GM23248 (cell line): ENCODE data around the gene ERCC1. TPM values are rescaled to one million over a fixed set of nuclear protein-coding genes. Genes with fewer than 3 reads are reported as not detected.

Source experiments
- DNase-seq: peaks from one replicate; pipeline ENCODE4 v3.0.0-alpha.2; 2015
- H2AFZ ChIP-seq: fragments of 200-600 bp; sonication (generic); 2 replicates; pipeline ENCODE4 v1.6.1; 2016; ENCODE audit warnings: antibody characterized with exemption
- H3F3A ChIP-seq: fragments of 200-600 bp; sonication (generic); 2 replicates; pipeline ENCODE4 v1.6.1; 2016; ENCODE audit warnings: mild to moderate bottlenecking, antibody characterized with exemption, mixed run types; ENCODE audit not compliant: insufficient read depth
- H3K27ac ChIP-seq: fragments of 200-600 bp; sonication (generic); 2 replicates; pipeline ENCODE4 v1.5.1; 2016; ENCODE audit warnings: mild to moderate bottlenecking
- H3K27me3 ChIP-seq: fragments of 200-600 bp; sonication (generic); replicated peaks from 2 replicates; pipeline ENCODE4 v1.6.1; 2016; ENCODE audit warnings: mild to moderate bottlenecking; ENCODE audit not compliant: insufficient read depth
- H3K36me3 ChIP-seq: fragments of 200-600 bp; sonication (generic); 2 replicates; pipeline ENCODE4 v1.6.1; 2016; ENCODE audit warnings: low read depth, mild to moderate bottlenecking
- H3K4me1 ChIP-seq: fragments of 200-600 bp; sonication (generic); 2 replicates; pipeline ENCODE4 v1.6.1; 2016; ENCODE audit warnings: mild to moderate bottlenecking; ENCODE audit not compliant: insufficient read depth
- H3K4me2 ChIP-seq: fragments of 200-600 bp; sonication (generic); one replicate; pipeline ENCODE4 v1.6.1; 2016; ENCODE audit warnings: mild to moderate bottlenecking; ENCODE audit not compliant: unreplicated experiment
- H3K4me3 ChIP-seq: fragments of 200-600 bp; sonication (generic); 2 replicates; pipeline ENCODE4 v1.5.1; 2016; ENCODE audit warnings: mild to moderate bottlenecking
- H3K79me2 ChIP-seq: fragments of 200-600 bp; sonication (generic); 2 replicates; pipeline ENCODE4 v1.6.1; 2016; ENCODE audit warnings: mild to moderate bottlenecking; ENCODE audit not compliant: insufficient read depth
- H3K9ac ChIP-seq: fragments of 200-600 bp; sonication (generic); 2 replicates; pipeline ENCODE4 v1.6.1; 2016; ENCODE audit warnings: mild to moderate bottlenecking
- H3K9me2 ChIP-seq: fragments of 200-600 bp; sonication (generic); 2 replicates; pipeline ENCODE4 v1.6.1; 2016; ENCODE audit warnings: mixed run types, mild to moderate bottlenecking, moderate library complexity; ENCODE audit not compliant: insufficient read depth
- H3K9me3 ChIP-seq: fragments of 200-600 bp; sonication (generic); one replicate; pipeline ENCODE4 v1.6.1; 2017; ENCODE audit warnings: low read depth
- H4K20me1 ChIP-seq: fragments of 200-600 bp; sonication (generic); 2 replicates; pipeline ENCODE4 v1.6.0; 2016; ENCODE audit not compliant: insufficient read depth
- EZH2 ChIP-seq: fragments of 200-600 bp; sonication (generic); IDR thresholded peaks from 2 replicates; pipeline ENCODE4 v1.6.1; 2018; ENCODE audit warnings: antibody characterized with exemption, mild to moderate bottlenecking; ENCODE audit not compliant: insufficient read depth, poor library complexity, severe bottlenecking
- EZH2phosphoT487 ChIP-seq: fragments of 200-600 bp; sonication (generic); IDR thresholded peaks from 2 replicates; pipeline ENCODE4 v1.6.1; 2018; ENCODE audit warnings: antibody characterized with exemption, moderate library complexity, mild to moderate bottlenecking, low read depth; ENCODE audit not compliant: insufficient read depth
- WGBS, 2 experiments: methylation state at CpG; one replicate each; pipeline ENCODE4 v1.1.6; 2015 to 2017; ENCODE audit warnings: low lambda C conversion rate in 2 of 2, low coverage in 1 of 2; ENCODE audit errors: missing lambda C conversion rate in 2 of 2; 5-methylcytosine and 5-hydroxymethylcytosine counted together
- in situ Hi-C: fragments of 300-500 bp; cut with MboI; formaldehyde crosslinking; loops from 2 replicates; pipeline ENCODE4 v1.15.0; 2020
- polyA plus RNA-seq: library from polyadenylated mRNA; unstranded; fragments of >200 nt; fragmentation: Nextera tagmentation; extraction: Ambion mirVana; gene quantifications from 2 replicates; pipeline ENCODE4 v1.2.1, GENCODE V29; 2016
- total RNA-seq: library from RNA; depleted of rRNA; stranded (reverse); fragments of >200 nt; shearing (Covaris generic); gene quantifications from 2 replicates; pipeline ENCODE4 v1.2.3, GENCODE V29; 2014

Gene ERCC1
- total and polyA plus RNA-seq, 2 experiments from 2014 or later, result 79.8 to 89.0 TPM

GRCh38 chr19:45424191-45425058 is 708 bp upstream of the ERCC1 start:
- WGBS, 2 experiments, result 4 to 7% methylated on average over 23 to 24 of the region's 24 CpGs
- peak overlapping the region; percentile 45 for H2AFZ ChIP-seq
- H3K27me3 ChIP-seq, result no peaks in the 10 kb centered on the region
- H3K9me3 ChIP-seq, result no peaks in the 10 kb centered on the region
- H3K4me3 ChIP-seq, result peak overlapping the region; percentile 84
- no peaks in the 10 kb centered on the region for H4K20me1 ChIP-seq
- H3K27ac ChIP-seq, result peak overlapping the region; percentile 86
- H3K9ac ChIP-seq, result peak overlapping the region; percentile 90
- H3F3A ChIP-seq, result peaks cover 22% of the 10 kb centered on the region
- peaks cover 21% of the 10 kb centered on the region for H3K79me2 ChIP-seq
- peak; percentile 97 for DNase-seq
- H3K9me2 ChIP-seq, result no peaks in the 10 kb centered on the region
- in situ Hi-C loops, result no loop called here
- no peaks in the 10 kb centered on the region for H3K36me3 ChIP-seq
- peak overlapping the region; percentile 69 for H3K4me2 ChIP-seq
- TF ChIP-seq EZH2phosphoT487 (no peak), EZH2 (no peak)
- peaks cover 38% of the 10 kb centered on the region for H3K4me1 ChIP-seq

GRCh38 chr19:45423033-45423588 is 606 bp downstream of the ERCC1 start:
- in situ Hi-C loops, result no loop called here
- H3K4me1 ChIP-seq, result peaks cover 34% of the 10 kb centered on the region

GRCh38 chr19:45421947-45422498 is 1.7 kb downstream of the ERCC1 start:
- no peaks in the 10 kb centered on the region for H3K27me3 ChIP-seq
- TF ChIP-seq EZH2 (no peak), EZH2phosphoT487 (no peak)
- H4K20me1 ChIP-seq, result no peaks in the 10 kb centered on the region
- in situ Hi-C loops, result no loop called here
- peaks cover 12% of the 10 kb centered on the region; the same call in 1 of the 2 replicates for H3K36me3 ChIP-seq
- H3K79me2 ChIP-seq, result peaks cover 21% of the 10 kb centered on the region
- no peak for DNase-seq
- peak overlapping the region; percentile 69 for H3K4me2 ChIP-seq
- 0 out of 2 replicates have a peak overlapping the region, but pooled peaks have one; percentile 4 for H3K9ac ChIP-seq
- no peaks in the 10 kb centered on the region for H3K9me3 ChIP-seq
- H3K4me1 ChIP-seq, result peaks cover 30% of the 10 kb centered on the region
- WGBS, 2 experiments, result 55 to 56% methylated on average over 6 of the region's 6 CpGs
- H3K9me2 ChIP-seq, result no peaks in the 10 kb centered on the region
- no peak overlapping the region for H3K27ac ChIP-seq
- no peak overlapping the region for H2AFZ ChIP-seq
- peaks cover 16% of the 10 kb centered on the region for H3F3A ChIP-seq
- peak overlapping the region; percentile 84 for H3K4me3 ChIP-seq

More at GRCh38 chr19:45423033-45423588, 606 bp downstream of the ERCC1 start:
- H3K9me3 ChIP-seq, result no peaks in the 10 kb centered on the region
- no peaks in the 10 kb centered on the region for H3K9me2 ChIP-seq
- H3K9ac ChIP-seq, result peak overlapping the region; percentile 90
- H2AFZ ChIP-seq, result peak overlapping the region; percentile 45
- TF ChIP-seq EZH2, result no peak
- no peak for TF ChIP-seq EZH2phosphoT487
- peaks cover 3% of the 10 kb centered on the region; the same call in 1 of the 2 replicates for H3K36me3 ChIP-seq
- no peak for DNase-seq
- WGBS, 2 experiments, result 6% methylated on average over 13 to 20 of the region's 20 CpGs
- H3F3A ChIP-seq, result peaks cover 16% of the 10 kb centered on the region
- H3K4me2 ChIP-seq, result peak overlapping the region; percentile 69
- no peaks in the 10 kb centered on the region for H4K20me1 ChIP-seq
- peak overlapping the region; percentile 86 for H3K27ac ChIP-seq
- no peaks in the 10 kb centered on the region for H3K27me3 ChIP-seq
- H3K4me3 ChIP-seq, result peak overlapping the region; percentile 84
- H3K79me2 ChIP-seq, result peaks cover 21% of the 10 kb centered on the region

- Histone ChIP-seq H3K9me2 (no peaks in the 10 kb centered on the region), H3K27me3 (no peaks in the 10 kb centered on the region), H3K4me2 (no peak overlapping the region), H3F3A (peaks cover 14% of the 10 kb centered on the region), H3K9me3 (no peaks in the 10 kb centered on the region), H3K4me1 (peaks cover 33% of the 10 kb centered on the region), H2AFZ (no peak overlapping the region), H4K20me1 (no peaks in the 10 kb centered on the region), H3K79me2 (peaks cover 21% of the 10 kb centered on the region), H3K27ac (no peak overlapping the region), H3K9ac (no peak overlapping the region), H3K4me3 (no peak overlapping the region), H3K36me3 (peaks cover 15% of the 10 kb centered on the region; the same call in 1 of the 2 replicates)
- no peak for DNase-seq
- in situ Hi-C loops, result no loop called here
- no peak for TF ChIP-seq EZH2
- no peak for TF ChIP-seq EZH2phosphoT487
- 88 to 95% methylated on average over 6 of the region's 6 CpGs for WGBS, 2 experiments
Observed at GRCh38 chr19:45420871-45421270, 2.8 kb downstream of the ERCC1 start.
